Measurements from ENCODE around the gene TVP23A.
"Not testable (repeated sequence)": the region's sequence is repeated elsewhere in the genome, so short reads cannot be mapped to it uniquely, and the experiment has no call there.

Gene TVP23A

DNA sequence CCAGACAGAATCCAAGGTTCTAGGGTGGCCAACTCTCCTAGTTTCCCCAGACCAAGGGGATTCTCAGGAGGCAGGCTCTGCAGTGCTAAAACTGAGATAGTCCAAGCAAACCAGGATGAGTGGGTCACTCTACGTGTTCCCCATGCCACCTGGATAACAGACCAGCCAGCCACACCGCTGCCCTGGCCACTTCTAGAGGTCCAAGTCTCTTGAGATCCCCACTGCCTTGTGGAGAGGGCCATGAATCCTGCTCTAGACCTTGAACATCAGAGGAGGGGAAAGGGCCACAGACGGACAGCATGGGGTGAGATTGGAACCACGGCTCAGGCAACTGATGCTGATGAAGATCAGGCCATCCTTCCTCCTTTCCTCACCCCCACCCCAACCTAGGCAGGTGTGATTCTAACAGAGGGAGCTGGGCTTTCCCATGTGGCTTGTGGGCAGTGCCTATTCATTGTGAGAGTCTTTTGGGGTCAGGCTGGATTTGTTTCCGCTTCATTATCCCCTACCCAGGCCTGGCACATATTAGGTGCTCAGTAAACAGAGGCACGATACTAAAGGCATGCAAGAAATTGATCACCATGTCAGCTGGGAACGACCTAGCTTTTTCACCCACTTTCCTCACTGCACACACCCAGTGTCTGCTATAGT, 16.8 kb upstream of the TVP23A start:
- no peak for DNase-seq

DNA sequence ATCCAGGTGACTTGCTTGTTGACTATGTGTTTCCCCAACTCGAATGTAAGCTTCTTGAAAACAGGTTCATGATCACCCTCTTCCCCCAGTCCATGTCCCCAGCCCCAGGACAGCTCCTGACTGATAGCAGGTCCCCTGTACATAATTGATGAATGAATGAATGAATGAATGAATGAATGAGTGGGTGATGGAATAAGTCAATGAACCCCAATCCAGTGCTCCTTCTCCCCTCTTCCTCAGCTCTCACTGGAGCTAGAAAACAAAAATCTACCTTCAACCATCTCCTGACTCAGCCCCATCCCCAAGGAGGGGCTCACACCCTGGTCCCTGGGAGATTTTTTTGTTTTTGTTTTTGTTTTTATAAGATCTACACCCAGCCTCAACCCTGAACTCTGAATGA, 16.2 kb upstream of the TVP23A start:
- DNase-seq: no peak

DNA sequence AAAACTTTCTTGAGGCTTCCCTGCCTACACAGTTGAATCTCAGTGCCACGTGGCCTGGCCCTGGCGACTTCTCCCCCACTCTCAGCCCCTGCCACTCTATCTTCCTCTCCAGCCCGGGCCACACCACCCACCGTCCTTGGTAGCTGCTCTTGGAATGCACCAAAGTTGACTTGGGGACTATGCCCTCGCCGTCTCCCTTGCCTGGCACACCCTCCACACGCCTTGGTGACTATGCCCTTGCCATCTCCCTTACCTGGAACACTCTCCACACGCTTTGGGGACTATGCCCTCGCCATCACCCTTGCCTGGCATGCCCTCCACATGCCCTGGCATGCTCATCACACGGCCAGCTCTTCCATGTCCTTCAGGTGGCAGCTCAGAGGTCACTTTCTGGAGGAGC, 15.5 kb upstream of the TVP23A start:
- DNase-seq: no peak

DNA sequence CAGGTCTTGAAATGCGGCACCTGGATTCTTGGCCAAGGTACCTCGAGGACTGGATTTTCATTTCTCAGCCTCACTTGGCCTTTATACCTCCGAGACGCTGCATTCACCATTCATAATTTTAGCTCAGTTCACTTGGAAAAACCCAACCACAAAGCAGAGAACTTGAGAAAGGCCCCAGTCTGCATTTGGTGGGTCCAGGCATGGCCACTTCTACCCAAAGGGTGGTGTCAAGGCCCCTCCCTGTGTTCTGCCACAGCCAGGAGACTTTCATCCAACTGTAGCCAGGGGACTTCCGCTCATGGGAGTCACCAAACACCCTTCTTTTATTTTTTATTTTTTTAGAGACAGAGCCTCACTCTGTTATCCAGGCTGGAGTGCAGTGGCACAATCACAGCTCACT, 14.7 kb upstream of the TVP23A start:
- DNase-seq: no peak

DNA sequence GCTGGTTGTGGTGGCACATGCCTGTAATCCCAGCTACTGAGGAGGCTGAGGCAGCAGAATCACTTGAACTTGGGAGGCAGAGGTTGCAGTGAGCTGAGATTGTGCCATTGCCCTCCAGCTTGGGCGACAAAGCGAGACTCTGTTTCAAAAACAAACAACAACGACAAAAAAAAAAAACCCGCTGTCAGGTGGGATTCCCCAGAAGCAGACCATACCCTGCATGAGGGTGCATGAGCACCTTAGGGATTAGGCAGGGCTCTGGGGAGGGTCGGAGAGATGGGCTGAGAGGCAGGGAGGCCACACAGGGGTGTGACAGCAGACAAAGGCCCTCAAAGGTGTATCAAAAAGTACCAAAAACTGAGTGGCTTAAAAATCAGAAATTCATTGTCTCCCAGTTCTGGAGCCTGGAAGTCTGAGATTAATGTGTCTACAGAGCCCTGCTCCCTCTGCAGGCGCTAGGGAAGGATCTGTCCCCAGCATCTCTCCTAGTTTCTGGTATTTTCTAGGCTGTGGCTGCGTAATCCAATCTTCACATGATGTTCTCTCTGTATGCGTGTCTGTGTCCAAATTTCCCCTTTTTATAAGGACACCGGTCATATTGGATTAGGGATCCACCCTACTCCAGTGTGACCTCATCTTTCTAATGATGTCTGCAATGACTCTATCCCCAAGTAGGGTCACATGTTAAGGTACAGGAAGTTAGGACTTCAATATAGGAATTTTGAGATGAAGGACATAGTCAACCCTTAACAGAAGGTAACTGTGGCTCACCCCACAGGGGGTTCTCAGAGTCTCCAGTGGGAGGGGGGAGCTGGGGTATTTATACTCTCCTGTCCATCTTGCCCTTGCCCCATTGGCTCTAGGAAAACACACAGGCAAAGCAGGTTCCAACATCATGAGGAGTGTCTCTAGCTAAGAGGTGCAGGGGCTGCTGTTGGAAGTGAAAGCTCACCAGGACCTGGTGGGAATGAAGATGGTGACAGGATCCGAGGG, 13.6 kb upstream of the TVP23A start:
- no peak for DNase-seq

DNA sequence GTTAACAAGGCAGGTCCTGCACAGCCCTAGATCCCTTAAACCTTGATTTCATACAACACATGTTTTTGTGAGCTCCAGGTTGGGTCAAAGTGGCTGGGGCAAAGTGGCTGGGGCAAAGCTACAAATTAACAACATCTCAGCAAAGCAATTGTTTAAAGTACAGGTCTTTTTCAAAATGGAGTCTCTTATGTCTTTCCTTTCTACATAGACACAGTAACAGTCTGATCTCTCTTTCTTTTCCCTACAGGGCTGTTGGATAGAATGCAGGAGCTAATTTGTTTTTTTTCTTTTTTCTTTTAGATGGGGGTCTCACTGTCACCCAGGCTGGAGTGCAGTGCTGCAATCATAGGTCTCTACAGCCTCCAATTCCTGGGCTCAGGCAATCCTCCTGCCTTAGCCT, 11.6 kb upstream of the TVP23A start:
- not testable (repeated sequence) for DNase-seq

DNA sequence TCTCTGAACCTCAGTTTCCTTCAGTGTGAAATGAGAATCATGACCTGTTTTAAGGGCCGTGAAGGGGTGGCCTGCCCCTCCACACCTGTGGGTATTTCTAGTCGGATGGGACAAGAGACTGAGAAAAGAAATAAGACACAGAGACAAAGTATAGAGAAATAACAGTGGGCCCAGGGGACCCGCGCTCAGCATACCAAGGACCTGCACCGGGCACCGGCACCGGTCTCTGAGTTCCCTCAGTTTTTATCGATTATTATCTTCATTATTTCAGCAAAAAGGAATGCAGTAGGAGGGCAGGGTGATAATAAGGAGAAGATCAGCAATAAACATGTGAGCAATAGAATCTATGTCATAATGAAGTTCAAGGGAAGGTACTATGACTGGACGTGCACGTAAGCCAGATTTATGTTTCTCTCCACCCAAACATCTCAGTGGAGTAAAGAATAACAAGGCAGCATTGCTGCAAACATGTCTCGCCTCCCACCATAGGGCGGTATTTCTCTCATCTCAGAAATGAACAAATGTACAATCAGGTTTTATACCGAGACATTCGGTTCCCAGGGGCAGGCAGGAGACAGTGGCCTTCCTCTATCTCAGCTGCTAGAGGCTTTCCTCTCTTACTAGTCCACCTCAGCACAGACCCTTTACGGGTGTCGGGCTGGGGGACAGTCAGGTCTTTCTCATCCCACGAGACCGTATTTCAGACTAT, 10.9 kb upstream of the TVP23A start:
- not testable (repeated sequence) for DNase-seq

DNA sequence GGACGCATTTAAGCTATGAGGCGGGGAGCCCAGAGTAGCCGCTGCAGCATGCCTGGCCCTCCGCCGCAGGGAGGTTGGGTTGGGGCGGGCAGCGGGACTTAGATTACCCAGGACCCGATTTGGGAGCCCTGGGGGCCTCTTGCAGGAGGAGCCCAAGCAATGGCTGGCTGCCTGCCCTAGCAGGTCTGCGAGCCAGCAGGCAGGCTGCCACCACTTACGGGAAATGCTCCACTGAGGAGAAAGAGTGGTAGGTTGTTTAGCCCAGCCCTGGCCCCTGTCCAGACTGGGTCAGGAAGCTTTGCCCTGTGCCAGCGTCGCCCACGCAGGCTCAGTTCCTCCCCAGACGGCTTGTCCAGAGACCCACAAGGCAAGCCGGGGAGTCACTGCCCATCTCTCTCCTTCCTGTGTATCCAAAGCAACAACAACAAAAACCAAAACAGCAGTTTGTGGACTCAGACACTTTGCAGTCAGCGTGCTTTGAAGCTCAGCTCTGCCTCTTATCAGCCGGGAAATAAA, 10.3 kb upstream of the TVP23A start:
- DNase-seq: no peak

DNA sequence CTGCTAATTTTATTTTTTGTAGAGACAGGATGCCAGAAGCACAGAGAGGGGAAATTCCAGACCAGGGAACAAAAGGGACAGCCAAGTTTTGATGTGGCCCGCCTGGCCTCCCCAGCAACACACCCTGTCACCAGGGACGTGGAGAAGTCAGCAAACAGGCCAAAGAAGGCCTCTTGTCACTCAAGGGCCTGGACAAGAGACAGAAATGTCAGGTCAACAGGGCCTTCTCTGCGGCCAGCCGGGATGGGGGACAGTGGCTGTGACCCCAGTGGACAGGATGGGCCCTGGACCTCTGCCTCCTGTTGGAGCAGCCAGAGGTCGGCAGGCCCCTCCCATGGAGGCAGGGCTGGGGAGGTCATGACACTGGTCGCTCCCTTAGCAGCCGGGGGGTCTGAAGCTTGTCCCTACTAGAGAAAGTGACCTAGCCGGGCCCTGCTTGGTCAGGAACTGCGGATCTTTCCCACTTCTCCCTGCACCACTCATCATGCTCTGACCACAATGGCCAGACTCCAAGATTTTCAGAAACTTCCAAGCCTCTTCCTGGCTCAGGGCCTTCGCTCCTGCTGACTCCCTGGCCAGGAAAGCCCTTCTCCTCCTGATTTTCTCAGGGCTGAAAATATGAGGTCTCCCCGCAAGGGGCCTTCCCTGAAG, 9.2 kb upstream of the TVP23A start:
- no peak for DNase-seq

DNA sequence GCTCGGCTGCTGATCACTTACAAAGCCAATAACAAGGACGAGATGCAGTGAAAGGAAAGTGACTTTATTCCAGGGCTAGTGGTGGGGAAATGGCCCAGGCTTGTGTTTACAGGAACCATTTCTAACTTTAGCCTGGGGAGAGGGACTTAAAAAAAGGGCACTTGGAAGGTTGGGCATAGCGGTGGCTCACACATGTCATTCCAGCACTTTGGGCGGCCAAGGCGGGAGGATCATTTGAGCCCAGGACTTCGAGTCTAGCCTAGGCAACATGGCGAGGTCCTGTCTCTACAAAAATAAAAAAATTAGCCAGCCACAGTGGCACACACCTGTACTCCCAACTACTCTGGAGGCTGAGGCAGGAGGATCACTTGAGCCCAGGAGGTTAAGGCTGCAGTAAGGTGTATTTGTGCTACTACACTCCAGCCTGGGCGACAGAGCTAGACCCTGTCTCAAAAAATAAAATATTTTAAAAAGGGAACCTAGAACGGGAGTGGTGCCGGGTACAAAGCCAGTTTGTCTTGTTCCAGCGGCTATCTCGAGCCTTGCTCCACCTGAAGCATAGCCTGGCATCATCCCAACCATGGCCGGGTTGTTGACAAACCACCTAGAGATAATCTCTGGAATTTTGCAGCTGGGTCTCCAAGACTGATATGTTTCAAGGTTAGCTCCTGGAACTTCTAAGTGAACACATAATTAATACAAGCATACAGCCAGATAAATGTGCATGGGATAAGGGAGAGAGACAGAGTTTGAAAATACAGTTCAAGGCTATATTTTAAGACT, 5.7 kb upstream of the TVP23A start:
- DNase-seq: no peak

DNA sequence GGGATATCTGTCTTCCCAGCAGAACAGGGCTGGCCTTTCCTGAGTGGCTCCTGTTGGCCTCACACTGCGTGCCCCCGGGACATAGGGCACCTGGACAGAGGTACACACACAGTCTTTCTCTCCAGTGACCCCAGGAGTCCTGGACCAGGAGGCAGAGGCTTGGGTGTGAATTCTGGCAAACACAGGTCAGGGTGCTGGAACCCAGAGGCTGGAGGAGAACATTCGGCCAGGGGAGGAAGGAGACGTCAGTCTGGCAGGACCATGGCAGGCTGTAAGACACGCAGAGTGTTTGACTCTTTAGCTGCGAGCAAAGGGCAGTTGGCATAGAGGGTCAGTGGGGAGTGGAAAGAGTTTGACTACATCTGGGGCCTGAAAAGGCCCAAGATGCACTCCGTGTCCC, 4.1 kb upstream of the TVP23A start:
- no peak for DNase-seq

DNA sequence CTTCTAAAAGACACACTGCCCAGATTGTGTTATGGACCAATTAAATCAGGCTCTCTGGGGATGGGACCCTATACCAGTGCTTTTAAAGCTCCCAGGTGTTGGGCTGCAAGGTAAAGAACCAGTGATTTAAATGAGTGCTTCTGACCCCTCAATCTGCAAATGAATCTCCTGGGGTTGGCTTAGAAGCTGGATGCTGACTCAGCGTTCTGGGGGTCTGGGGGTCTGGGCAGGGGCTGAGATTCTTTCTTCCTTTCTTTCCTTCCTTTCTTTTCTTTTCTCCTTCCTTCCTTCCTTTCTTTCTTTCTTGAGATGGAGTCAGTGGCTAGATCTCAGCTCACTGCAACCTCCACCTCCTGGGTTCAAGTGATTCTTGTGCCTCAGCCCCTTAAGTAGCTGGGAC, 2.0 kb upstream of the TVP23A start:
- DNase-seq: no peak

DNA sequence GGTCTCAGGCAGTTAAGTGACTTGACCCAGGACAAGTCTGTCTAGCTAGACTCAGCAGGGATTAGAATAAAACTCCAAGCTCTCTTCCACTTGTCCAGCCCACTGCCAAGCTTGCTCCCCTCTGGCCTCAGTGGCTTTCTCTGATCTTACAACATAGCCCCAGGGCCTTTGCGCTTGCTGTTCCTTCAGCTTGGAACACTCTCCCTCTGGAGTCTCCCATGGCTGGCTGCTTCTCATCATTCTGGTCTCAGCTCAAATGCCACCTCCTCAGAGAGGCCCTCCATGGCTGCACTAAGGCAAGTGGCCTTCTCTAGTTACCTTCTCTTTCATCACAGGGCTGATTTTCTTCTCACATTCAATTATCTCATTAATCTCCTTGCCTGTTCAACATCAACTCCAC, 1.1 kb downstream of the TVP23A start:
- no peak for DNase-seq

DNA sequence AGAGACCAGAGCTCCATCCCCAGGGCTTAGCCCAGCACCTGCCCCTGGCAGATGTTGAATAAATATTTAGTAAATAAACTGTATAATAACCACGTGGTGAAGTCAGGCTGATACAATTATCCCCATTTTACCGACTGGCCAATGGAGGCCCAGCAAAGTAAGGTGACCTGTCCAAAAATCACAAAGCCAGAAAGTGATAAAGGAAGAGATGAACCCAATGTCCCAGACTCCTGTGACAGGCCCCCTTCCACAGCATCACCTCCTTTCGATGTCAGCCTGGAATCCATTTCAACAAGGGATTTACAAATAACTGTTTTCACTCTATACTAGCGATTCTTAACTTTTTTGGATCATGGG, 5.5 kb downstream of the TVP23A start:
- DNase-seq: no peak

DNA sequence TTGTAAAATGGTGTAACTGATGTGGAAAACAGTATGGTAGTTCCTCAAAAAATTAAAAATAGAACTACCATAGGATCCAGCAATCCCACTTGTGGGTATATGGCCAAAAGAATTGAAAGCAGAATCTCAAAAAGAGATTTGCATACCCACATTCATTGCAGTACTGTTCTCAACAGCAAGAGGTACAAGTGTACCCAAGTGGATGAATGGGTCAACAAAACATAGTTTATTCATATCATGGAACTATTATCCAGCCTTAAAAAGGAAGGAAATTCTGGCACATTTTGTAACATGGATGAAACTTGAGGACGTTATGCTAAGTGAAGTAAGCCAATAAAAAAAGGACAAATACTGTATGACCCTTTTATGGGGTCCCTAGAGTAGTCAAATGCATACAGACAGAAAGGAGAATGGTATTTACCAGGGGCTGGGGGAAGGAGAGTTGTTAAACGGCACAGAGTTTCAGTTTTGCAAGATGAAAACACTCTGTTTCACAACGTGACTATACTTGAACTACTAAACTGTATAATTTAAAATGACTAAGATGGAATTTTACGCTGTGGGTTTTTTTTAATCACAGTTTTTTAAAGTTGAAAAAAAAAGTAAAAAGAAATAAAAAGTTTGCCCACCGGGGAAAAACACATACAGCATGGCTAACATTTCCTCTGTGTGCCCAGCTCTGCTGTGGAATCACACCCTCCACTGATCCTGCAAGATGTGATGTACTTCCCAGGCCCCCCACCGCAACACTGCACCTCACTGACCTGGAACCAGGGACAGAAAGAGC, 6.1 kb downstream of the TVP23A start:
- DNase-seq: no peak

DNA sequence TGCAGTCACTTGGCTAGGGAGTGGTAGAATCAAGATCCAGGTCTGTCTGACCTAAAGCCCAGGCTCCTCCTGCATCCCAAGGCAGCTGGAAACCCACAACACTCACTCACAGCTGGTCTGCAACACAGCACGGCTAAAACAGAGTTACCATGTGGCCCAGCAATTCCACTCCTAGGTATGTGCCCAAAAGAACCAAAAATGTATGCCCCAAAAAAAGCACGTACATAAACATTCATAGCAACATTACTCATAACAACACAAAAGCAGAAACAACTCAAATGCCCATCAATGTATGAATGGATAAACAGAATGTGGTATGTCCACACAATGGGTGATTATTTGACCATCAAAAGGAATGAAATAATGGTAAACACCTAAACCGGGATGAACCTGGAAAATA, 8.9 kb downstream of the TVP23A start:
- no peak for DNase-seq

DNA sequence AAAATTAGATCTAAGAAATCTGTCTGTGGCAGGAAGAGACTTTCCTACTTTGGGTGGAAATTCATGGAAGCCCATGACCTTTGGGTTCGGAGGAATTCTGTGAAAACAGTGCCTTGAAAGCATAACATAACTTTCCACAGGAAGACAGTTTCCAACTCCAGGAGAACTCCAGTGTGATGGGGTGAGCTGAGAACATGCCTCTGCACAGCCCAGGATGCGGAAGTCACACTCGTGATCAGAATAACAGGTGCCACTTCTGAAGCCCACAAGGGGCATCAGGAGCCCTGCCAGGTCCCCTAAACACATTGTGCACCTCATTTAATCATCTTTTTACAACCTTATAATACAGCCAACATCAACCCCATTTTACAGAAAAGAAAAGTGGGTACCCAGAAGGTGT, 9.7 kb downstream of the TVP23A start:
- DNase-seq: no peak

DNA sequence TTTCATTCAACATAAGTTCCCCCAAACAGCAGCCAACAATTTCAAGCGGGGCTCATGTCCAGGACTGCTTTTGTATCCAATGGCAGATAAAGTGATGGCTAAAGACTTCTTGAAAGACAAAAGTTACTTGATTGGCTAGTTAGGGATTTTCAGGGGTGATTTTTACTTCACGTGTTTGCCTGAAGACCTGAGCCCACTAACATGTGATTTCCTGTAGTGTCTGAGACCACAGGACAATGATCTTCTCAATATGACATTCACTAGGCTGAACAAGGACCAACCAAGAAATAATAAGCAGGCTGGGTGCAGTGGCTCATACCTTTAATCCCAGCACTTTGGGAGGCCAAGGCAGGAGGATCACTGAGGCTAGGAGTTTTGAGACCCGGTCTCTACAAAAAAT, 10.4 kb downstream of the TVP23A start:
- no peak for DNase-seq

DNA sequence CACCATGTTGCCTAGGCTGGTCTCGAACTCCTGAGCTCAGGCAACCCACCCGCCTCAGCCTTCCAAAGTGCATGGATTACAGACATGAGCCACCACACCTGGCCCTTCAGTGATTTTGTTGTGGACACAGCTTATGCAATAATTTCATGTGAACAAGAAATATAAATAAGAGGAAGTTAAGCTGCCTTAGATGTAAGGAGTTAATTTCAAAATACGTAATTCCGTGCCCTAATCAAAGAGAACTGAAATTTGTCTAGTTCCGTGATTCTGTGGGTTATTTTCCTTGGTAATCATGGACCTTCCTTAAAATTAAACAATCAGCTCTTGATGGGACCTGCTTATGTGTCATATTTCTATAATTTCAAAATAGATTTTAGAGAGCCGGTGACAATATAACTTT, 11.9 kb downstream of the TVP23A start:
- DNase-seq: no peak

DNA sequence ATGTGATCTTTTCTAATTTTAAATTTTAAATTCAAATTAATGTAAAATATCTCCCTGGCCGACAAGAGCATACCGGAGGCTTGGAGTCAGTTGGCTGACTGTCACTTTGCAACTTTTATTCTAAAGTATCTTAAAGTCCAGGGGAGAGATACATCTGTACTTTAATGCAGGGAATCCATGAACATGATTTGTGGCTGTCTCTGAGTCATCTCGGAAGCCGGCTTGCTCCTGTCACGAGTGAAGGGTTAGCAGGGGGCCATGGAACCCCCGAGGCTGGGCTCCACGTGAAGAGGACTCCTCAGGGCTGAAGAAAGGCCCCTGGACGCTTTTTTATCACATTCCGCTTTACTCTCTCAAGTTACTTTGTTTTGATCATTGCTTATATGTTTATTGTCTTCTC, 13.3 kb downstream of the TVP23A start:
- DNase-seq: no peak

DNA sequence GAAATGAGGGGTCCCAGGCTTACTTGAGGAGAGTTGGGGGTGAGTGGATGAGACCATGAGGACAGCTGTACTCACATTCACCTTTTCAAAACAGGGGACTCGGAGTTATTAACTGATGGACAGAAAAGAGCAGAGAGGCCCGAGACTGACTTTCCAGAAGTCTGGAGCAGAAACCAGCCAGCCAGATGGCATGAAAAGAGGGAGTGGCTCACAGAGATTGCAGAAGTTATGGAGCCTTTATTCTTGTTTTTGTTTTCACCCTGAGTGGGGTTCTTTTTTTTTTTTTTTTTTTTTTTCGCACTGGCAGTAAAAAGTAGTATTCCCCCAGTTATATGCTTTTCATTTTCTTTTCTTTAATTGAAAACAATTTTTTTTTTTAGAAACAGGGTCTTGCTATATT, 18.9 kb downstream of the TVP23A start:
- no peak for DNase-seq
